ENCODE results near the gene HACD1.

Gene HACD1

DNA sequence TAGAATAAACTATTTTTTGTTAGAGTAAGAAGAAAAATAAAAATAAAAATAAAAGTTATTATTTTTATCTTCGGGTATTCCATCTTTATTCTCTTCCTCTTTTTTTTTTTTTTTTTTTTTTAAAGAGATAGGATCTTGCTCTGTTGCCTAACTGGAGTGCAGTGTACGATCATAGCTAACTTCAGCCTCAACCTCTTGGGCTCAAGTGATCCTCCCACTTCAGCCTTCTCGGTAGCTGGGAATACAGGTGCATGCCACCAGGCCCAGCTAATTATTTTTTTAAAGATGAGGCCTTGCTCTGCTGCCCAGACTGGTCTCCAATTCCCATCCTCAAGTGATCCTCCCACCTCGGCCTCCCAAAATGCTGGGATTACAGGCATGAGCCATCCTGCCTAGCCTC is 42.2 kb upstream of the HACD1 start:
- peaks cover 51% of the 10 kb centered on the region for H3K79me2 ChIP-seq (ENCODE audit: insufficient read depth, low read length)
- no peak overlapping the region for H3K9ac ChIP-seq (ENCODE audit: low read length)
- H3K4me3 ChIP-seq (ENCODE audit: low read depth, low read length, poor library complexity, severe bottlenecking) = no peak overlapping the region
- no peaks in the 10 kb centered on the region for H3K4me1 ChIP-seq (ENCODE audit: insufficient read depth, low read length, severe bottlenecking)
- H3K4me2 ChIP-seq (ENCODE audit: low read length) = no peak overlapping the region
- H3K27me3 ChIP-seq (ENCODE audit: insufficient read depth, low read length) = no peaks in the 10 kb centered on the region
- peaks cover 10% of the 10 kb centered on the region for H3K36me3 ChIP-seq (ENCODE audit: insufficient read depth, low read length)
- TF ChIP-seq, protein P1, sequence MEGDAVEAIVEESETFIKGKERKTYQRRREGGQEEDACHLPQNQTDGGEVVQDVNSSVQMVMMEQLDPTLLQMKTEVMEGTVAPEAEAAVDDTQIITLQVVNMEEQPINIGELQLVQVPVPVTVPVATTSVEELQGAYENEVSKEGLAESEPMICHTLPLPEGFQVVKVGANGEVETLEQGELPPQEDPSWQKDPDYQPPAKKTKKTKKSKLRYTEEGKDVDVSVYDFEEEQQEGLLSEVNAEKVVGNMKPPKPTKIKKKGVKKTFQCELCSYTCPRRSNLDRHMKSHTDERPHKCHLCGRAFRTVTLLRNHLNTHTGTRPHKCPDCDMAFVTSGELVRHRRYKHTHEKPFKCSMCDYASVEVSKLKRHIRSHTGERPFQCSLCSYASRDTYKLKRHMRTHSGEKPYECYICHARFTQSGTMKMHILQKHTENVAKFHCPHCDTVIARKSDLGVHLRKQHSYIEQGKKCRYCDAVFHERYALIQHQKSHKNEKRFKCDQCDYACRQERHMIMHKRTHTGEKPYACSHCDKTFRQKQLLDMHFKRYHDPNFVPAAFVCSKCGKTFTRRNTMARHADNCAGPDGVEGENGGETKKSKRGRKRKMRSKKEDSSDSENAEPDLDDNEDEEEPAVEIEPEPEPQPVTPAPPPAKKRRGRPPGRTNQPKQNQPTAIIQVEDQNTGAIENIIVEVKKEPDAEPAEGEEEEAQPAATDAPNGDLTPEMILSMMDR (IDR thresholded peaks at IDR 0.05; ENCODE audit: low read length) = no peak
- TF ChIP-seq EZH2 (IDR thresholded peaks at IDR 0.05; ENCODE audit: borderline replicate concordance, low read length) = no peak
- no peaks in the 10 kb centered on the region for H4K20me1 ChIP-seq (ENCODE audit: insufficient read depth, low read length)
- H2AFZ ChIP-seq (ENCODE audit: low read length) = no peak overlapping the region
- H3F3A ChIP-seq (ENCODE audit: insufficient read depth, low read length) = no peaks in the 10 kb centered on the region
- 0 out of 2 replicates have a peak, but pooled peaks cover 2% of the 10 kb centered on the region for H3K9me3 ChIP-seq (ENCODE audit: low read length)
- H3K9me2 ChIP-seq (ENCODE audit: low read depth, low read length) = no peaks in the 10 kb centered on the region
- no peak overlapping the region for H3K27ac ChIP-seq (ENCODE audit: low read depth, low read length, poor library complexity, severe bottlenecking)

DNA sequence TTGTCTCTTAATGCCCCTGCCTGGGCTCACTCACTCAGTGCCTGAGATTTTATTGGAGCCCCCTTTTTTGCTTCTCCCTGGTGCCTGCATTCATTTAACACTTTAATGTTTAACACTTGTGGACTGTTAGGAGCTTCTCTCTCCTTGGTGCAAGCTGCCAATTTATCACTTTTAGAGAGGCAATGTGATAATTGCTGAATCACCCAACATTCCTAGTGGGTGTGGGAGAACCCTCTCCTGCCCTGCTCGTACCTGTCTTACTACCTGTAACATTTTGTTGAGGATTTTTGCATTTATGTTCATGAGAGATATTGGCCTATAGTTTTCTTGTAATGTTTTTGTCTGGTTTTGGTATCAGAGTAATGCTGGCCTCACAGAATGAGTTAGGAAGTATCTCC is 39.9 kb upstream of the HACD1 start:
- no peaks in the 10 kb centered on the region for H3F3A ChIP-seq (ENCODE audit: insufficient read depth, low read length)
- TF ChIP-seq, protein P1 (IDR thresholded peaks at IDR 0.05; ENCODE audit: low read length) = no peak
- TF ChIP-seq EZH2 (IDR thresholded peaks at IDR 0.05; ENCODE audit: borderline replicate concordance, low read length) = no peak
- no peaks in the 10 kb centered on the region for H3K9me2 ChIP-seq (ENCODE audit: low read depth, low read length)
- peaks cover 23% of the 10 kb centered on the region for H3K36me3 ChIP-seq (ENCODE audit: insufficient read depth, low read length)
- no peaks in the 10 kb centered on the region for H4K20me1 ChIP-seq (ENCODE audit: insufficient read depth, low read length)
- H3K4me3 ChIP-seq (ENCODE audit: low read depth, low read length, poor library complexity, severe bottlenecking) = no peak overlapping the region
- H3K79me2 ChIP-seq (ENCODE audit: insufficient read depth, low read length) = peaks cover 72% of the 10 kb centered on the region
- peaks cover 12% of the 10 kb centered on the region for H3K9me3 ChIP-seq (ENCODE audit: low read length)
- H3K4me1 ChIP-seq (ENCODE audit: insufficient read depth, low read length, severe bottlenecking) = no peaks in the 10 kb centered on the region
- H3K27me3 ChIP-seq (ENCODE audit: insufficient read depth, low read length) = no peaks in the 10 kb centered on the region
- no peak overlapping the region for H3K9ac ChIP-seq (ENCODE audit: low read length)
- H3K27ac ChIP-seq (ENCODE audit: low read depth, low read length, poor library complexity, severe bottlenecking) = no peak overlapping the region
- no peak overlapping the region for H3K4me2 ChIP-seq (ENCODE audit: low read length)
- no peak overlapping the region for H2AFZ ChIP-seq (ENCODE audit: low read length)

DNA sequence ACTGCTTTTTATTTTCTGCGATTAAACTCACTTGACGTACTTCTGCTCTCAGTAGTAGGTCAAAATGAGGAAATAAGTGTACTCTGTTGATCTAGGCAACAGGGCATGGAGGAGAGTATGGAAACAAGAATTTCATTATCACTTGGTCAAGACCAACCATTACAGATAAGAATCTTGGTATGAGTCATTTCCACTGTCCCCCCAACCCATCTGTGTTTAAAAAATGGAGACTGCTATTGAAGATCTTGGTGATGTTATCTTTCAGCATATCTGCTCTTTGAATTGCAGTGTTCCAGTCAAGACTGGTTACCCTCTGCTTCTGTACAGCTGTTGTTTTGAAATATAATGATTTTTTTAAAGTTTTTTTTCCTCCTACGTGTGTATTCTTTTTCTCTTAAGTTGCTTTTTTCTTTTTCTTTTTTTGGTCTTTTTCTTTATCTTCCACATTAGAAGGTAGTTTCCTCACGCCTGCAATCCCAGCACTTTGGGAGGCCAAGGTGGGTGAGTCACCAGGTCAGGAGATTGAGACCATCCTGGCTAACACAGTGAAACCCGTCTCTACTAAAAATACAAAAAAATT is 38.5 kb upstream of the HACD1 start:
- peaks cover 24% of the 10 kb centered on the region for H3K36me3 ChIP-seq (ENCODE audit: insufficient read depth, low read length)

More for the DNA sequence above, 38.5 kb upstream of the HACD1 start:
- Histone ChIP-seq H3F3A (ENCODE audit: insufficient read depth, low read length) (no peaks in the 10 kb centered on the region), H3K9ac (ENCODE audit: low read length) (no peak overlapping the region), H3K79me2 (ENCODE audit: insufficient read depth, low read length) (peaks cover 84% of the 10 kb centered on the region), H3K27me3 (ENCODE audit: insufficient read depth, low read length) (no peaks in the 10 kb centered on the region), H2AFZ (ENCODE audit: low read length) (no peak overlapping the region), H3K9me2 (ENCODE audit: low read depth, low read length) (no peaks in the 10 kb centered on the region), H3K4me3 (ENCODE audit: low read depth, low read length, poor library complexity, severe bottlenecking) (no peak overlapping the region), H3K9me3 (ENCODE audit: low read length) (peaks cover 15% of the 10 kb centered on the region), H4K20me1 (ENCODE audit: insufficient read depth, low read length) (no peaks in the 10 kb centered on the region), H3K4me2 (ENCODE audit: low read length) (no peak overlapping the region), H3K4me1 (ENCODE audit: insufficient read depth, low read length, severe bottlenecking) (no peaks in the 10 kb centered on the region), H3K27ac (ENCODE audit: low read depth, low read length, poor library complexity, severe bottlenecking) (no peak overlapping the region)
- TF ChIP-seq, protein P1 (IDR thresholded peaks at IDR 0.05; ENCODE audit: low read length) = no peak
- TF ChIP-seq EZH2 (IDR thresholded peaks at IDR 0.05; ENCODE audit: borderline replicate concordance, low read length) = no peak

Measured in OCI-LY1 (cell line).